GM21360 (cell line): ENCODE data around the gene APPL1.
"Not testable (repeated sequence)": the region's sequence is repeated elsewhere in the genome, so short reads cannot be mapped to it uniquely, and the experiment has no call there.

ENCODE experiments used
- ATAC-seq: cut with Tn5 transposase; IDR thresholded peaks from one replicate; pipeline ENCODE4 v1.9.1; 2021; ENCODE audit warnings: mild to moderate bottlenecking, moderate library complexity; ENCODE audit not compliant: unreplicated experiment

APPL1 gene

DNA sequence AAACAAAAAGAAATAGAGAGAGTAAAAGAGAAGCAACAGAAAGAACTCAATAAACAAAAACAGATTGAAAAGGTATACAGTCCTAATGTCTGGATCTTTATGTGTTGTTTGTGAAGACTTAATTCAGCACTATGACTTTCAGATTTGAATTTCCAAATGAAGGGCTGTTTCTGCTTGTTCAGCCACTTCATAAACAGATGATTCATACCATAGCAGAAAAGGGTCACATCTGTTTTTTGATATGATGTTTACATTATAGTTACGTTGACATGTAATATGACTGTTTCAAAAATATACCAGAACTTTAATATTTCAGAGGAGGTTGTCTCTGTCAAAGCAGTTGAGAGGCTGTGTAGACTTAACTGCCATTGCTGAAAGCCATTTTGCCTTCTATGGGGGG is 40.9 kb downstream of the APPL1 start:
- ATAC-seq: no peak

DNA sequence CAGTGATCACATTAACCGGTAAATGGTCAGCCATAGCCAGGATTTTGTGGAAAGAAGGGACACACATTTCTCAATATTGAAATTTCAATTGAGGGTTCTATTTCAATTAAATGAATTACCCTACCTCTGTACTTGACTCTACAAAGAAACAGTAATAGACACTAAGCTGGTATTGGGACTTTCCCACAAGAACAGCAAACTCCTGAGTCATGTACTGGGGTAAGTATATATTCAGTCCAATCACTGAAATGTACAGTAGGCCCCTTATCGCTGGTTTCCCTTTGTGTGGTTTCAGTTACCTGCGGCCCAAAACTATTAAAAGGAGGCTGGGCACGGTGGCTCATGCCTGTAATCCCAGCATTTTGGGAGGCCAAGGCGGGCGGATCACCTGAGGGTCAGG is 47.3 kb downstream of the APPL1 start:
- ATAC-seq: no peak

DNA sequence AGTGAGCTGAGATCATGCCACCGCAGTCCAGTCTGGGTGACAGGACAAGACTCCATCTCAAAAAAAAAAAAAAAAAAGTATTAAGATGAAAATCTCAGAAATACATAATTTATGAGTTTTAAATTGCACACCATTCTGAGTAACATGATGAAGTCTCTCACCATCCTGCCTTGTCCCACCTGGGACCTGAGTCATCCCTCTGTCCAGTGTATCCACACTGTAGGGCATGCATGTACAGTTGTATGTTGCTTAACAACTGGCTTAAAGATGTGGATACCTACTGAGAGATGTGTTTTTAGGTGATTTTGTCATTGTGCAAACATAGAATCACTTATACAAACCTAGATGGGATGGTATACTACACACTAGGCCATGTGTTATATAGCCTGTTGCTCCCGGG is 47.9 kb downstream of the APPL1 start:
- ATAC-seq: no peak

DNA sequence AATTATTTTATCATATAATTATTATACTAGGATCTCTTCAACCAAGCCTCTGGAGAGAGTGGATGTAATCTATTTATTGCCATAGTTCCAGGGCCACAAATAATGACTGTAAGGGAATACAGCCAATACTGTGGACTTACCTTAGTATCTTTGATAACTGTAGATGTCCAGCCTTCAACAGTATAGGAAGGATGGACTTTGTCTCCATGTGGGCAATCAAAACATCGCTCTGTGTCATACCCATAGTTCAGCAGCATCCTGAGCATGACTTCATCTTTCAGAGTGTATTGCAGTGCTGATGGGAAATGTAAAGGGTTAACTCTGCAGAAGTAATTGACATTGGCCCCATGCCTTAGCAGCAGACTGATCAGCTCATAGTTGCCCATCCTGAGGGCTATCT is 50.7 kb downstream of the APPL1 start:
- ATAC-seq: no peak

- no peak for ATAC-seq
These were observed 52.2 kb downstream of the APPL1 start for GRCh38 chr3:57279685-57280084.

DNA sequence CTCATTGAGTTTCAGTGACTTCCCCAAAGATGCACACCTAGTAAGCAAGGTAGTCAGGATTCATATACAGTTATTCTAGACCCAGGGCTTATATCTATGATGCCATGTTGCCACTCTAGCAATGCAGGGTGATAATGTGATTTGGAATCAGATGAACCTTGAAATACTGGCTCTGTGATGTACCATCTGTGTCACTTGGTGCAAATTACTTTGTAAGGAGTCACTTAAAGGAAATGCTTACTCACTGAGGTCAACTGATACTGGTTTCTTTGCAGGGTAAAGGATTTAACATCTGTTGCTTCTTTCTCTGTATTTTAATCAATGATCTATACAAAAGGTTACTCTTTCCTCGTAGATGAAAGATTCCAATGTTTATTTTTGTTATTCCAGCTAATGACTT is 54.2 kb downstream of the APPL1 start:
- ATAC-seq: no peak

GRCh38 chr3:57283334-57283733 is 55.8 kb downstream of the APPL1 start:
- ATAC-seq: no peak

DNA sequence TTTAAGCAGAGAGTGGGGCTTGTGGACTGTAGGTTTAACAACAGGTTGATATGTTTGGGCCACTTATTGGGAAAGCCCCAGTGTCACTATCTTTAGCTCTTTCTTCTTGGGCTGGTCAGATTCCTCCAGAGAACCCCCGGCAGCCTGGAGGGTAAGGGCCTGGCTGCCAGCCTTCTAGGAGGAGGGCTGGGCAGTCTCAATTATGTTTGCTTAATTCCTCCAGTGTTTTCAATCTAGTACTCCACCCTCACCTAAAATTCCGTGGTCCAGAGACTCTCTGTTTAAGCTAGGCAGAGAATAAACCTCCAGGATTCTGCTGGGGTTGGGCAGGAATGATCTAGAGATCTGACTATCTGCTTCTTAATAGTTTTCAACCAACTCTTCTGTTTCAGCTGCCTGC is 59.7 kb downstream of the APPL1 start:
- ATAC-seq: no peak

- no peak for ATAC-seq
These were observed 60.9 kb downstream of the APPL1 start for GRCh38 chr3:57288403-57288802.

DNA sequence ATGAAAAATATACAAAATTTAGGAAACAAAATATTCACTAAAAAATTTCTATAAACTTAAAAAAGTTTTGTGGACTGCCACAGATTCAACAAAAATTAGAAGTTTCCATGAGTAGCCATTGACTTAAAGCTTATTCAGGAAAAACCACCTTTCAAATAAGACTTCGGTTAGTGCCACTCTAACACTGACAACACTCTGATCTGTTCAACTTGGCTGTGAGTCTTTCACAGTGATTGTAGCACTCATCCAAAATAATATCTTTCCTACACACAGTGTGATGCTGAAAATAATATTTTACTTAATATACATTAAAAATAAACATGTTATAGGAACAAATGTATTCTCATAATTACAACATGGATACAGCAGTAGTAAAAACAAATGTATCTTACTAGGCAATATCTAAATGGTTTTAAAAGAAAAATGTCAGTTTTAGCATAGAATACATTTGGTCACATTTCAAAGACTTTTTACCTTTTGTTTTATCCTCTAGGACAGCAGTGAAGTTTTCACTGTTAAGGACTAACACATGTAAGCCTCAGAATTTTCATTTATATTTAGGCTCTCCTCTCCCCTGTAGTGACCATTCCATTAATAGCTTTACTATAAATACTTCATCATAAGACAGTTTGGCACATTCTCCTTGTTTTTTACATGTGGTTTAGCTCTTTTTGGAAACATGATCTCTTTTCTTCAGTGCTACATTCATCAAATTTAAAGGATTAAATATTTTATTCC is 64.8 kb downstream of the APPL1 start, which contains the start of gene ASB14:
Gene ASB14, minus strand, starts transcription at position 527 of the 738 bp plus-strand sequence. CDS start 652 bp downstream, outside the sequence.
- ATAC-seq: no peak

DNA sequence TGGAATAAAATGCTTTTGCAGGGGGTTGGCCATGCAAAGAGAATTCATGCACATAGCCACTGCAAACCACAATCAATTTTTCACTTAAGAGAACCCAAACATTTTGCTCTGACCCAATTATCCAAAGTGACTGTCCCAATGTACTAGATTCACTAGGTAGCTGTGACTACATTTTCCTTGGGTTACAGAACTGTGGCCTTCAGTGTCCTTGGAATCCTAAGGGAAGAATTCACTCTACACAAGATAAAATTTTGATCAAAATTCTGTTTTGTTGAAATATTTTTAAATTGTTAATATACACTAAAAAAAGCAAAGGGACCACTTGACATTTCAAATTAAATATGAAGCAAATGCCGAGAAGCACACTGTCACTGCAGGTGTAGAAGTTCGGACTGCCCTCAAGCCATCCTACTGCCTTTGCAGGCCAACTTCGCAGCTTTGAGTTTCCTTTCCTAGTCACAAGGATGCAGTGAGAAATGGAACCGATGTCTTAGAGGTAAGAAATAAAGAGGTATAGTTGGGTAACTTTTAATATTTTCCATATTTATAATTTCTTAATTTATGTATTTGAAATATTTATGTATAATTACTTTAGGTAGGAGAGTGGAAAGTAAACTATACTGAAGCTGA is 65.5 kb downstream of the APPL1 start:
- no peak for ATAC-seq

GRCh38 chr3:57298041-57298440 is 70.5 kb downstream of the APPL1 start:
- ATAC-seq: no peak

DNA sequence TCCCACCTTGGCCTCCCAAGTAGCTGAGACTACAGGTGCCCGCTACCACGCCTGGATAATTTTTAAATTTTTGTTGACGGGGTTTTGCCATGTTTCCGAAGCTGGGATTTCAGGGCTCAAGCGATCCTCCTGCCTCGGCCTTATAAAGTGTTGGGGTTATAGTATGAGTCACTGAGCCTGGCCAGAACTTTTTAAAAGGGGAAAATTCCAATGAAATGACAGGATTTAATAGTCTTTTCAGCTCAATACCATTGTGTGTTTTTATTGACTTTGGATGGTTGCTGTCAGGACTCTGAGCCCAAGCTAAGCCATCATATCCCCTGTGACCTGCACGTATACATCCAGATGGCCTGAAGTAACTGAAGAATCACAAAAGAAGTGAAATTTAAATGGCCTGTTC is 76.0 kb downstream of the APPL1 start:
- ATAC-seq: not testable (repeated sequence)

DNA sequence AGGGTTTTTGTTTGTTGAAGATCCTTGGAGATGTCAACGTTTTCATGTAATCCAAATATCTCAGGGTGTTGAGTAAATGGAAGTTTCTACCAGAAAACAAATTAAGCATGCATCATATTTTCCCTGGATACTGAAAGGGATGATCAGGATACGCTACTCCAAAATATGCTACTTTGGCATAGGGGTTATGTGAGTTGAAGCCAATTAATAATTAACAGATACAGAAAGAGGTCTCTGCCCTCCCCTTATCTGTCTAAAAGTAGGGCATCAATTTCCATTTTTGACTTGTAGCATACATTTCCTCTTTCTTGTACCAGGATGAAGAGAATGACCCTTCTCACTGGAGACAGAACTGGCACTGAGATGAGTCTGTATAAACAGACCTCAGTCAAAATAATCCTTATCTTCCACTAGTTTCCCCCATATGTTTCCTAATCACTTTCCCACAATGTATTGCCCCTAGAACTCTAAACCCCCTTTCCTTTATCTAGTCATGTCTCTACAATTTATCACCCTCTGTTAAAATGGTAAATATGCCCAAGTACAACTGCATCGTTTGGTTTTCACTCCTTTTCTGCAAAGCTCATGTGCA is 82.3 kb downstream of the APPL1 start:
- no peak for ATAC-seq

GRCh38 chr3:57314204-57314603 is 86.7 kb downstream of the APPL1 start:
- no peak for ATAC-seq
